Measurements from ENCODE around the gene NDUFAF8.

NDUFAF8 gene

DNA sequence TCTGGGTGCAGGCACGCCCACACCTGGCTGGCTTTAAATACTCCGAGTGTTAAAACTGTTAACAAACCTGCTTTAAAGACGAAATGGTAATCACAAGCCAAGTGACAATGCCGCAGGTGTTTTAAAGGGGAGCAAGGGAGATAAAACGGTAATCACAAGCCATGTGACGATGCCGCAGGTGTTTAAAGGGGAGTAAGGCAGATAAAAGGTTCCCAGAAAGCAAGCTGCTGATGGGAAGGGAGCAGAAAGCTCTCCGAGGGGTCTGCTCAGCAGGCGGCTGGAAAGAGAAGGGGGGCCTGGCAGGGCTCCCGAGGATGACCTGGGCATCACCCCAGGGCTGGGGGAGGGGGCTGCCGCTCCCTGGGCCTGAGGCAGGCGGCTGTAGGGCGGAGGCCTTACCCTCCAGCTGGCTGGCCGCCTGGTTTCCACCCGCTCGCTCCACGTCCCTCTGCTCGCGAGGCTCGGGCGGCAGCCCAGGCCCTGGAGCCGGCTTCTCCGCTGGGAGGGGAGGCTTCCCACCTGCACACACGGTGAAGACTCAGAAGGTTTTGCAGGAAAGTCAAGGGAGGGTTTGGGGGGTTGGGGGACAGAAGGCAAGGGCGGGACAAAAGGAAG, 12.1 kb downstream of the NDUFAF8 start (continued):
- TF ChIP-seq, protein P1, sequence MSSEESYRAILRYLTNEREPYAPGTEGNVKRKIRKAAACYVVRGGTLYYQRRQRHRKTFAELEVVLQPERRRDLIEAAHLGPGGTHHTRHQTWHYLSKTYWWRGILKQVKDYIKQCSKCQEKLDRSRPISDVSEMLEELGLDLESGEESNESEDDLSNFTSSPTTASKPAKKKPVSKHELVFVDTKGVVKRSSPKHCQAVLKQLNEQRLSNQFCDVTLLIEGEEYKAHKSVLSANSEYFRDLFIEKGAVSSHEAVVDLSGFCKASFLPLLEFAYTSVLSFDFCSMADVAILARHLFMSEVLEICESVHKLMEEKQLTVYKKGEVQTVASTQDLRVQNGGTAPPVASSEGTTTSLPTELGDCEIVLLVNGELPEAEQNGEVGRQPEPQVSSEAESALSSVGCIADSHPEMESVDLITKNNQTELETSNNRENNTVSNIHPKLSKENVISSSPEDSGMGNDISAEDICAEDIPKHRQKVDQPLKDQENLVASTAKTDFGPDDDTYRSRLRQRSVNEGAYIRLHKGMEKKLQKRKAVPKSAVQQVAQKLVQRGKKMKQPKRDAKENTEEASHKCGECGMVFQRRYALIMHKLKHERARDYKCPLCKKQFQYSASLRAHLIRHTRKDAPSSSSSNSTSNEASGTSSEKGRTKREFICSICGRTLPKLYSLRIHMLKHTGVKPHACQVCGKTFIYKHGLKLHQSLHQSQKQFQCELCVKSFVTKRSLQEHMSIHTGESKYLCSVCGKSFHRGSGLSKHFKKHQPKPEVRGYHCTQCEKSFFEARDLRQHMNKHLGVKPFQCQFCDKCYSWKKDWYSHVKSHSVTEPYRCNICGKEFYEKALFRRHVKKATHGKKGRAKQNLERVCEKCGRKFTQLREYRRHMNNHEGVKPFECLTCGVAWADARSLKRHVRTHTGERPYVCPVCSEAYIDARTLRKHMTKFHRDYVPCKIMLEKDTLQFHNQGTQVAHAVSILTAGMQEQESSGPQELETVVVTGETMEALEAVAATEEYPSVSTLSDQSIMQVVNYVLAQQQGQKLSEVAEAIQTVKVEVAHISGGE (tag by site-specific recombination; conservative IDR thresholded peaks at IDR 0.05; ENCODE audit: low read depth), result no peak
- TF ChIP-seq ZNF560 (tag by site-specific recombination; IDR thresholded peaks at IDR 0.05; ENCODE audit: borderline replicate concordance) (no peak), ZNF426 (tag by site-specific recombination; IDR thresholded peaks at IDR 0.05) (no peak), SCRT1 (tag by site-specific recombination; IDR thresholded peaks at IDR 0.05; ENCODE audit: borderline replicate concordance) (peak; percentile 55; the same call in 1 of the 2 replicates), ZIC2 (tag by site-specific recombination; IDR thresholded peaks at IDR 0.05) (peak; percentile 37; the same call in 1 of the 2 replicates), ZBTB21 (tag by site-specific recombination; IDR thresholded peaks at IDR 0.05) (no peak)

DNA sequence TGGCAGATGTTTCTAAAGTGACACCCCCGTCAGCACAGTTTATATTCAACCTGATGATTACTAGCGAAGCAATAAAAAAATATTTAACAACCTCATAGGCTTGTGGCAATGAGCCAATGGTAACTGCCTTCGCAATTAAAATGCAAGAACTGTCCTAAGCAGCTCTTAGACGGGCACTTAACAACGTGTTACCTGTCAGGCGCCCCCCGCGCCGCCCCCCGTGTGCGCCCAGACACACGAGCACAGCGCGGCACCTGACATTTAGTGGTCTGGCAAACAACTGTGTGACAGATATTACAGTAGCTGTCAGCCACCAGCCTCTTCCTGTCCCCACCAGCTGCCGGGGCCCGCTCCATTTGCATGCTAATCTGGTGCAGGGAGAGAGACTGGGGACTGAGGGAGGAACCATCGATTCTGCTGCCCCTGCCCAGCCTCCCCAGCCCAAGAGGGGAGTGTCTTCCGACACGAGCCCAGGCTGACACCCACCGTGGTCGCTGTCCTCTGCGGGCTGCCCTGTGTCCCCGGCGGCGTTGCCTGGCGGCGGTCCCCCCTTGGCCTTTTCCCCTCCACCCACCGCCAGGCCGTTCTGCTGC, 12.7 kb downstream of the NDUFAF8 start:
- ChIA-PET POLR2A (interaction anchor here (0.5 to 1.4 kb wide), 2 partner anchors 8 to 255 kb away, joined by 3 to 4 read pairs; no protein-coding TSS in a partner anchor), CTCF (interaction anchor here (0.8 to 2.6 kb wide), 4 partner anchors 34 to 349 kb away, joined by 3 to 10 read pairs (median 6); no protein-coding TSS in a partner anchor)

More for the DNA sequence above, 12.7 kb downstream of the NDUFAF8 start:
- TF ChIP-seq ZFP69B (tag by site-specific recombination; IDR thresholded peaks at IDR 0.05) (peak; percentile 88), ZNF23 (tag by site-specific recombination; IDR thresholded peaks at IDR 0.05; ENCODE audit: borderline replicate concordance) (no peak), ZNF132 (tag by site-specific recombination; IDR thresholded peaks at IDR 0.05; ENCODE audit: borderline replicate concordance) (no peak), BCL11A (tag by site-specific recombination; IDR thresholded peaks at IDR 0.05; ENCODE audit: low read depth) (no peak), OSR2 (tag by site-specific recombination; IDR thresholded peaks at IDR 0.05) (peak; percentile 79), SETDB1 (IDR thresholded peaks at IDR 0.05; ENCODE audit: insufficient read length, low read length) (no peak), ZNF404 (tag by site-specific recombination; IDR thresholded peaks at IDR 0.05) (no peak), ZNF10 (tag by site-specific recombination; IDR thresholded peaks at IDR 0.05) (peak; percentile 30; the same call in 1 of the 2 replicates), OVOL3 (tag by site-specific recombination; IDR thresholded peaks at IDR 0.05) (no peak), ZBTB8A (tag by site-specific recombination; IDR thresholded peaks at IDR 0.05) (peak; percentile 63), WT1 (tag by site-specific recombination; IDR thresholded peaks at IDR 0.05) (0 out of 2 replicates have a peak, but pooled peaks have one; percentile 1), MEIS1 (CRISPR knock-in tag; IDR thresholded peaks at IDR 0.05; ENCODE audit: borderline replicate concordance) (no peak), ZNF660 (tag by site-specific recombination; IDR thresholded peaks at IDR 0.05) (no peak)
- TF ChIP-seq, protein P2, sequence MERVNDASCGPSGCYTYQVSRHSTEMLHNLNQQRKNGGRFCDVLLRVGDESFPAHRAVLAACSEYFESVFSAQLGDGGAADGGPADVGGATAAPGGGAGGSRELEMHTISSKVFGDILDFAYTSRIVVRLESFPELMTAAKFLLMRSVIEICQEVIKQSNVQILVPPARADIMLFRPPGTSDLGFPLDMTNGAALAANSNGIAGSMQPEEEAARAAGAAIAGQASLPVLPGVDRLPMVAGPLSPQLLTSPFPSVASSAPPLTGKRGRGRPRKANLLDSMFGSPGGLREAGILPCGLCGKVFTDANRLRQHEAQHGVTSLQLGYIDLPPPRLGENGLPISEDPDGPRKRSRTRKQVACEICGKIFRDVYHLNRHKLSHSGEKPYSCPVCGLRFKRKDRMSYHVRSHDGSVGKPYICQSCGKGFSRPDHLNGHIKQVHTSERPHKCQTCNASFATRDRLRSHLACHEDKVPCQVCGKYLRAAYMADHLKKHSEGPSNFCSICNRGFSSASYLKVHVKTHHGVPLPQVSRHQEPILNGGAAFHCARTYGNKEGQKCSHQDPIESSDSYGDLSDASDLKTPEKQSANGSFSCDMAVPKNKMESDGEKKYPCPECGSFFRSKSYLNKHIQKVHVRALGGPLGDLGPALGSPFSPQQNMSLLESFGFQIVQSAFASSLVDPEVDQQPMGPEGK (tag by site-specific recombination; IDR thresholded peaks at IDR 0.05), result peak; percentile 47
- TF ChIP-seq, protein P3, sequence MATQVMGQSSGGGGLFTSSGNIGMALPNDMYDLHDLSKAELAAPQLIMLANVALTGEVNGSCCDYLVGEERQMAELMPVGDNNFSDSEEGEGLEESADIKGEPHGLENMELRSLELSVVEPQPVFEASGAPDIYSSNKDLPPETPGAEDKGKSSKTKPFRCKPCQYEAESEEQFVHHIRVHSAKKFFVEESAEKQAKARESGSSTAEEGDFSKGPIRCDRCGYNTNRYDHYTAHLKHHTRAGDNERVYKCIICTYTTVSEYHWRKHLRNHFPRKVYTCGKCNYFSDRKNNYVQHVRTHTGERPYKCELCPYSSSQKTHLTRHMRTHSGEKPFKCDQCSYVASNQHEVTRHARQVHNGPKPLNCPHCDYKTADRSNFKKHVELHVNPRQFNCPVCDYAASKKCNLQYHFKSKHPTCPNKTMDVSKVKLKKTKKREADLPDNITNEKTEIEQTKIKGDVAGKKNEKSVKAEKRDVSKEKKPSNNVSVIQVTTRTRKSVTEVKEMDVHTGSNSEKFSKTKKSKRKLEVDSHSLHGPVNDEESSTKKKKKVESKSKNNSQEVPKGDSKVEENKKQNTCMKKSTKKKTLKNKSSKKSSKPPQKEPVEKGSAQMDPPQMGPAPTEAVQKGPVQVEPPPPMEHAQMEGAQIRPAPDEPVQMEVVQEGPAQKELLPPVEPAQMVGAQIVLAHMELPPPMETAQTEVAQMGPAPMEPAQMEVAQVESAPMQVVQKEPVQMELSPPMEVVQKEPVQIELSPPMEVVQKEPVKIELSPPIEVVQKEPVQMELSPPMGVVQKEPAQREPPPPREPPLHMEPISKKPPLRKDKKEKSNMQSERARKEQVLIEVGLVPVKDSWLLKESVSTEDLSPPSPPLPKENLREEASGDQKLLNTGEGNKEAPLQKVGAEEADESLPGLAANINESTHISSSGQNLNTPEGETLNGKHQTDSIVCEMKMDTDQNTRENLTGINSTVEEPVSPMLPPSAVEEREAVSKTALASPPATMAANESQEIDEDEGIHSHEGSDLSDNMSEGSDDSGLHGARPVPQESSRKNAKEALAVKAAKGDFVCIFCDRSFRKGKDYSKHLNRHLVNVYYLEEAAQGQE (tag by site-specific recombination; IDR thresholded peaks at IDR 0.05), result no peak
- Histone ChIP-seq H3K27ac (ENCODE audit: extremely low read depth, low read depth, low read length) (no peak overlapping the region), H3K36me3 (ENCODE audit: control insufficient read depth in 2 of 2, insufficient read depth in 1 of 2, low read length in 2 of 2) (peaks cover 0 to 47% of the 10 kb centered on the region in 2 experiments; a peak in 2 of 3 replicates), H3K4me3 (ENCODE audit: low read depth, low read length) (no peak overlapping the region), H3K4me1 (ENCODE audit: control insufficient read depth, insufficient read depth, low read length) (peaks cover 4% of the 10 kb centered on the region; the same call in 1 of the 2 replicates), H3K9me3 (ENCODE audit: control insufficient read depth, insufficient read depth, low read depth, low read length) (no peaks in the 10 kb centered on the region)

Measured in HEK293 (cell line).